GM12874 (cell line): Measurements from ENCODE around the gene KIRREL3.

Experiments used
- CTCF ChIP-seq: IDR thresholded peaks from 2 replicates; pipeline ENCODE4 v1.5.1; 2011; ENCODE audit warnings: low read depth, mild to moderate bottlenecking, control low read depth, low read length, moderate library complexity; ENCODE audit not compliant: insufficient read depth

Gene KIRREL3

DNA sequence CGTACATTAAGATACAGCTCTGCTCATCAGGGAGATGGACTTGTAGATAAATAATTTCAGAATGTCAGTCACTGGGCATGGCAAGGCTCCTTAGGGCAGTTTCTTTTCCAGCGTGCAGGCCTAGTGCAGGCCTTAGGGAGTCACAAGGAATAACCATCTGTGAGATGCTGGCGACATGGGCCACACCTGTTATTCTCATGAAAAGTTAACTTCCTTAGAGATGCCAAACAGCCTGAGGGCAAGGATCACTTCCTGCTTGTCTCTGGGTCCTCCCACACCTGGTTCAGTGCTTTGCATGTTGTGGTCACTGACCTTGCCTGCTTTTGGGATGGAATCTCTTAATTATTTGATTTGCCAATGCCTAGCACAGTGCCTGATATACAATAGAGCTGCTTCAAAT lies 574.5 kb downstream of the KIRREL3 start:
- no peak for TF ChIP-seq CTCF

- no peak for TF ChIP-seq CTCF
Observed at GRCh38 chr11:126424471-126425039, 576.0 kb downstream of the KIRREL3 start.

DNA sequence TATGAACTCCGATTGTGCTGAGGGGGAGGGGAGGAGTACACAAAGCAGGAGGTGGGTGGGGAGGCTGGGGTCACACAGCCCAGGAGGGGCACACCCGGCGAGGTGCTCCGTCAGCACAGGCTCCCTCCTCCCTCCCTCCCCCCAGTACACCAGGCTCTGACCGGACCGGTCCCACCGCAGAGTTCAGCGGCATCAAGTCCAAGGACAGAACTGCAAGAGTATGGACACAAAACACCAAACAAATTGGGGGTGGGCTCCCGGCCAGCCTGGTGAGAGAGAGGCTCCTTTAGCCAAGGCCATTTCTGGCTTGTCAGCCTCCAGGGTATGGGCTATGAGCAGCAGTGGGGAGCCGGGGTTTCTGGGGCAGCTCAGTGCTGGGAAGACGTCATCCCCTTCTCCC lies 576.8 kb downstream of the KIRREL3 start:
- no peak for TF ChIP-seq CTCF

DNA sequence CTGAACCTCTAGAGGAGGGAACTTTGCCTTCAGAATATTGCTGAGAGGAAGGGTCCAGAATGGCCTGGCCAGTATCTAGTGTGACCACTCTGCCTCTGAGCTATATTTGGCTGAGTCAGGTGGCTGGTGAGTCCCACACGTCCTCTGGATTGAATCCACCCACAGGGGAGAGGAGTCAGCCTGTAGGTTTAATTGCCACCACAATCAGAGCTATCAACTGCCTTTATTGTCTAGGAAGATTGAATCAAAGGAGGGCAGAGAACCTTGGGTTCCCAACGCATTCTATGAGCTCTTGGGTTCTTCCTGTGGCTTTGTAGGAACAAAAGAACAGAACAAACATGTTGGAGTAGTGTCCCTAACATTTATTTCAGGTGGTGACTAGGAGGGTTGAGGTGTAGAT lies 577.4 kb downstream of the KIRREL3 start:
- no peak for TF ChIP-seq CTCF

GRCh38 chr11:126422446-126422845 lies 578.1 kb downstream of the KIRREL3 start:
- TF ChIP-seq CTCF, result no peak

- no peak for TF ChIP-seq CTCF
Observed at GRCh38 chr11:126421271-126421671, 579.3 kb downstream of the KIRREL3 start.

DNA sequence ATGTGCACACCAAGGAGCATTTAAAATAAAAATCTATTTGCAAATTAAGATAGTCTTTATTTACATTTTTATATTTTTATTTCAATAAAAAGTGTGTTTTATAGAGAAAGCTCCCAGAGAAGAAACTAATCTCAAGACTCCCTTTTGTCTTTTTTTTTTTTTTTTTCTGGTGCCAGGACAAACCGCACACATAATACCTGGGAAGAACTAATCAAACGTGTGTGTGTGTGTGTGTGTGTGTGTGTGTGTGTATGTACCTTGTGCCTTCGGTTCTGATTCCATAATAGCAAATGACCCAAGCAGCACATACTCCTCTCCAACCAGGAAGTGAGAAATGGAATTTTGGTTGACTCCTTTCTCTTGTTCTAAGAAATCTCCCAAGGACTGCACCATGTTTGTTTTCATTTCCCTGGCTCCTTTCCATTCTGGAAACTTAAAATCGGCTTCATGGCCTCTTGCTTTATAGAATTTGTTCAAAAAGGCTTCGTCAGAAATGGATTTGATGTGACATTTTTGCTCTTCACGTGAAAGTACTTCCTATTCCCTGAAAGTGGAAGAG lies 579.8 kb downstream of the KIRREL3 start:
- no peak for TF ChIP-seq CTCF
